GM06990 (cell line): ENCODE measurements around the gene WWP2.
"Not testable (repeated sequence)": the region's sequence is repeated elsewhere in the genome, so short reads cannot be mapped to it uniquely, and the experiment has no call there.

Experiments used
- DNase-seq: peaks from one replicate; pipeline ENCODE4 v3.0.0-alpha.2; 2011; ENCODE audit not compliant: insufficient read length; ENCODE audit errors: extremely low read depth
- H3K27me3 ChIP-seq: replicated peaks from 2 replicates; pipeline ENCODE4 v1.6.0; 2011; ENCODE audit warnings: low read length; ENCODE audit not compliant: control insufficient read depth, insufficient read depth
- H3K36me3 ChIP-seq: 2 replicates; pipeline ENCODE4 v1.5.1; 2011; ENCODE audit warnings: low read length; ENCODE audit not compliant: control insufficient read depth, insufficient read depth
- H3K4me3 ChIP-seq: replicated peaks from 2 replicates; pipeline ENCODE4 v1.5.1; 2011; ENCODE audit warnings: low read depth, mild to moderate bottlenecking, control low read depth, low read length
- TF ChIP-seq, protein P1 (sequence below): IDR thresholded peaks from 2 replicates; pipeline ENCODE4 v1.5.1; 2011; ENCODE audit warnings: low read length, control low read depth, mild to moderate bottlenecking, inconsistent platforms; ENCODE audit not compliant: insufficient read depth, poor library complexity, severe bottlenecking

WWP2 gene

GRCh38 chr16:69812688-69813014, 50.5 kb downstream of the WWP2 start:
- TF ChIP-seq, protein P1, sequence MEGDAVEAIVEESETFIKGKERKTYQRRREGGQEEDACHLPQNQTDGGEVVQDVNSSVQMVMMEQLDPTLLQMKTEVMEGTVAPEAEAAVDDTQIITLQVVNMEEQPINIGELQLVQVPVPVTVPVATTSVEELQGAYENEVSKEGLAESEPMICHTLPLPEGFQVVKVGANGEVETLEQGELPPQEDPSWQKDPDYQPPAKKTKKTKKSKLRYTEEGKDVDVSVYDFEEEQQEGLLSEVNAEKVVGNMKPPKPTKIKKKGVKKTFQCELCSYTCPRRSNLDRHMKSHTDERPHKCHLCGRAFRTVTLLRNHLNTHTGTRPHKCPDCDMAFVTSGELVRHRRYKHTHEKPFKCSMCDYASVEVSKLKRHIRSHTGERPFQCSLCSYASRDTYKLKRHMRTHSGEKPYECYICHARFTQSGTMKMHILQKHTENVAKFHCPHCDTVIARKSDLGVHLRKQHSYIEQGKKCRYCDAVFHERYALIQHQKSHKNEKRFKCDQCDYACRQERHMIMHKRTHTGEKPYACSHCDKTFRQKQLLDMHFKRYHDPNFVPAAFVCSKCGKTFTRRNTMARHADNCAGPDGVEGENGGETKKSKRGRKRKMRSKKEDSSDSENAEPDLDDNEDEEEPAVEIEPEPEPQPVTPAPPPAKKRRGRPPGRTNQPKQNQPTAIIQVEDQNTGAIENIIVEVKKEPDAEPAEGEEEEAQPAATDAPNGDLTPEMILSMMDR, result no peak
- Histone ChIP-seq H3K4me3 (no peak overlapping the region), H3K27me3 (no peaks in the 10 kb centered on the region), H3K36me3 (no peaks in the 10 kb centered on the region)
- no peak for DNase-seq

DNA sequence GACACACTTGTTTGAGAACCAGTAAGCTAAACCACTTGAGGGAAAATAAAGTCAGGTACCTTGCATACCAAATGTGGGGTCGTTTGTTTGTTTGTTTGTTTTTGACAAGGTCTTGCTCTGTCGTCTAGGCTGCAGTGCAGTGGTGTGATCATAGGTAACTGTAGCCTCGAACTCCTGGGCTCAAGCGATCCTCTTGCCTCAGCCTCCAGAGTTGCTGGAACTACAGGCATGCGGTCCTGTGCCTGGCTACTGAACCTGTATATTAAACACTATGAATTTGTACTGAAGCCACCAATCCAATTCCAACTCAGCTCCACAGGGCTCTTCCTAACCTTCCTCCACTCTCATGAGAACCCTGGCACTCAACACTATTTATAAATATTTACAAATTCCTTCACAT, 51.9 kb downstream of the WWP2 start:
- DNase-seq, result no peak
- H3K36me3 ChIP-seq, result no peaks in the 10 kb centered on the region
- H3K27me3 ChIP-seq, result no peaks in the 10 kb centered on the region
- H3K4me3 ChIP-seq, result no peak overlapping the region
- TF ChIP-seq, protein P1, result no peak

GRCh38 chr16:69814561-69814960, 52.4 kb downstream of the WWP2 start:
- TF ChIP-seq, protein P1, result no peak
- Histone ChIP-seq H3K4me3 (no peak overlapping the region), H3K27me3 (no peaks in the 10 kb centered on the region), H3K36me3 (no peaks in the 10 kb centered on the region)
- no peak for DNase-seq

- not testable (repeated sequence) for H3K27me3 ChIP-seq, DNase-seq, H3K4me3 ChIP-seq, H3K36me3 ChIP-seq
These were observed 53.2 kb downstream of the WWP2 start for GRCh38 chr16:69815216-69815883.

- Histone ChIP-seq H3K4me3 (no peak overlapping the region), H3K36me3 (no peaks in the 10 kb centered on the region), H3K27me3 (no peaks in the 10 kb centered on the region)
- DNase-seq, result no peak
- TF ChIP-seq, protein P1, result no peak
These were observed 54.9 kb downstream of the WWP2 start for GRCh38 chr16:69816996-69817395.

DNA sequence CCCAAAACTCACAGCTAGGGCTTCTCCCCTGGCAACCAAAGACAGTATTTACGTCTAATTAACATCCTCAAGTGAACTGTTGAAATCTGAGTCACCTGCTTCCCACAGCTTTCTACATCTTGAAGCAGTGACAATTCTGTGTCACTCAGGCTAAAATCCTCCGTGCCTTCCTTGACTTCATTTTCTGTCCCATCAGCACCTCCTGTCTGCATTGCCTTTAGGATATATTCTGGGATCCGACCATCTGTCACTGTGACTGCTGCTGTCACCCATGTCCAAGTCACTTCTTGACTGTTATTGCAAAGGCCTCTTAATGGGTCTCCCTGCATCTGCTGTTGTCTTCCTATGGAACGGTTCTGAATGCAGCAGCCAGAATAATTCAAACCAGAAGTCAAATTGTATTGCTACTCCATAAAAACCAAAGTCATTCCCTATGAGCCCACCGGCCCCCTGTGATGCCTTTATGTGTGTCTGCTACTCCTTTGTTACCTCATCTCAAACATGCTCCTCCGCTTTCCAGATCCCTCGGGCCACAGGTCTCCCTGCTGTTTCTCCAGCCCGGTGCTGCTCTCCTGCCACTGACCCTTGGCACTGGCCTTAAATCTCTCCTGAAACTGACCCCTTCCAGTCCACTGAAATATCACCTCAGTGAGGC, 56.9 kb downstream of the WWP2 start:
- Histone ChIP-seq H3K4me3 (no peak overlapping the region), H3K36me3 (no peaks in the 10 kb centered on the region), H3K27me3 (no peaks in the 10 kb centered on the region)
- TF ChIP-seq, protein P1, result no peak
- DNase-seq, result no peak
